Activated CD8-positive, alpha-beta T cell treated with anti-CD3 and anti-CD28 coated beads, Interleukin-2, amount 10 ng/mL, durations not matched to agents 7 days and 5 days (primary cell): ENCODE measurements around the gene OTOP3. TPM values are rescaled to one million over a fixed set of nuclear protein-coding genes. Genes with fewer than 3 reads are reported as not detected.

ENCODE experiments used
- ATAC-seq: fragments of 150-1000 bp; cut with Tn5 transposase; one replicate; pipeline ENCODE4 v1.10.0; 2021; ENCODE audit warnings: moderate library complexity
- CTCF ChIA-PET: fragments of 350-600 bp; sonication (Branson Sonifier 250); formaldehyde crosslinking; loops from one replicate; lab custom pipeline; 2021; ENCODE audit warnings: antibody characterized with exemption; lab: Charles Lee
- POLR2A ChIA-PET: fragments of 350-600 bp; sonication (Branson Sonifier 250); formaldehyde crosslinking; loops from one replicate; lab custom pipeline; 2021; ENCODE audit warnings: antibody characterized with exemption; lab: Charles Lee
- DNase-seq: peaks from one replicate; pipeline ENCODE4 v3.0.0-alpha.2; 2020
- H3K27ac Mint-ChIP-seq: one replicate; pipeline ENCODE4 v1.8.0; 2021; ENCODE audit warnings: mild to moderate bottlenecking, mixed read lengths
- H3K27me3 Mint-ChIP-seq: one replicate; pipeline ENCODE4 v1.8.0; 2021; ENCODE audit warnings: low read depth, mixed read lengths
- H3K36me3 Mint-ChIP-seq: one replicate; pipeline ENCODE4 v1.8.0; 2021; ENCODE audit warnings: low read depth, mixed read lengths
- H3K4me1 Mint-ChIP-seq: one replicate; pipeline ENCODE4 v1.8.0; 2021; ENCODE audit warnings: low read depth, mixed read lengths
- H3K4me3 Mint-ChIP-seq: one replicate; pipeline ENCODE4 v1.8.0; 2021; ENCODE audit warnings: mild to moderate bottlenecking, mixed read lengths
- H3K9me3 Mint-ChIP-seq: one replicate; pipeline ENCODE4 v1.8.0; 2022; ENCODE audit warnings: mixed read lengths; ENCODE audit not compliant: insufficient read depth
- total RNA-seq, 2 experiments: library from RNA; stranded (reverse); gene quantifications; one replicate each; pipeline ENCODE4 v1.2.3, GENCODE V29; 2021

The OTOP3 gene
- total RNA-seq, 2 experiments from 2014 or later = not detected

- CTCF ChIA-PET = interaction anchor here (0.6 to 2.6 kb wide), 3 partner anchors 10 to 22 kb away, joined by 3 to 9 read pairs (median 8); no protein-coding TSS in a partner anchor
- no peaks in the 10 kb centered on the region for H3K4me1 Mint-ChIP-seq
- H3K4me3 Mint-ChIP-seq = no peak overlapping the region
- no peaks in the 10 kb centered on the region for H3K36me3 Mint-ChIP-seq
- POLR2A ChIA-PET = no interaction called here
- H3K27ac Mint-ChIP-seq = no peak overlapping the region
- DNase-seq = no peak
- no peak for ATAC-seq
- peaks cover 10% of the 10 kb centered on the region for H3K27me3 Mint-ChIP-seq
- H3K9me3 Mint-ChIP-seq = no peaks in the 10 kb centered on the region
These were observed 10.9 kb downstream of the OTOP3 start for GRCh38 chr17:74946641-74947040.

- ChIA-PET CTCF (interaction anchor here (0.6 to 2.6 kb wide), 4 partner anchors 9 to 22 kb away, joined by 3 to 9 read pairs (median 6); no protein-coding TSS in a partner anchor), POLR2A (no interaction called here)
- Mint-ChIP-seq H3K27ac (no peak overlapping the region), H3K4me3 (no peak overlapping the region), H3K27me3 (peaks cover 7% of the 10 kb centered on the region), H3K4me1 (no peaks in the 10 kb centered on the region), H3K36me3 (no peaks in the 10 kb centered on the region), H3K9me3 (no peaks in the 10 kb centered on the region)
- DNase-seq (no peak), ATAC-seq (no peak)
These were observed 11.5 kb downstream of the OTOP3 start for GRCh38 chr17:74947041-74947754.

GRCh38 chr17:74949455-74950115 is 13.9 kb downstream of the OTOP3 start:
- Mint-ChIP-seq H3K27me3 (peaks cover 3% of the 10 kb centered on the region), H3K36me3 (no peaks in the 10 kb centered on the region), H3K4me3 (no peak overlapping the region), H3K27ac (no peak overlapping the region), H3K9me3 (no peaks in the 10 kb centered on the region), H3K4me1 (no peaks in the 10 kb centered on the region)
- no peak for DNase-seq
- CTCF ChIA-PET = interaction anchor here (4.9 kb wide), 1 partner anchor 12 kb away, joined by 31 read pairs; no protein-coding TSS in a partner anchor
- peak; percentile 8 for ATAC-seq
- POLR2A ChIA-PET = no interaction called here

- ATAC-seq (peak; percentile 20), DNase-seq (no peak)
- Mint-ChIP-seq H3K27me3 (peaks cover under 1% of the 10 kb centered on the region), H3K9me3 (no peaks in the 10 kb centered on the region), H3K36me3 (no peaks in the 10 kb centered on the region), H3K4me3 (no peak overlapping the region), H3K27ac (no peak overlapping the region), H3K4me1 (no peaks in the 10 kb centered on the region)
- CTCF ChIA-PET = interaction anchor here (4.9 kb wide), 1 partner anchor 11 kb away, joined by 31 read pairs; no protein-coding TSS in a partner anchor
- POLR2A ChIA-PET = no interaction called here
These were observed 14.5 kb downstream of the OTOP3 start for GRCh38 chr17:74950207-74950606.

- no peaks in the 10 kb centered on the region for H3K27me3 Mint-ChIP-seq
- no peak overlapping the region for H3K4me3 Mint-ChIP-seq
- ATAC-seq (no peak), DNase-seq (no peak)
- H3K9me3 Mint-ChIP-seq = no peaks in the 10 kb centered on the region
- H3K36me3 Mint-ChIP-seq = no peaks in the 10 kb centered on the region
- CTCF ChIA-PET = interaction anchor here (4.9 kb wide), 1 partner anchor 10 kb away, joined by 31 read pairs; no protein-coding TSS in a partner anchor
- POLR2A ChIA-PET = no interaction called here
- H3K27ac Mint-ChIP-seq = no peak overlapping the region
- no peaks in the 10 kb centered on the region for H3K4me1 Mint-ChIP-seq
These were observed 15.4 kb downstream of the OTOP3 start for GRCh38 chr17:74951065-74951464.

- ATAC-seq (no peak), DNase-seq (no peak)
- Mint-ChIP-seq H3K4me1 (no peaks in the 10 kb centered on the region), H3K4me3 (no peak overlapping the region), H3K27ac (no peak overlapping the region), H3K36me3 (no peaks in the 10 kb centered on the region), H3K9me3 (no peaks in the 10 kb centered on the region), H3K27me3 (no peaks in the 10 kb centered on the region)
- ChIA-PET CTCF (interaction anchor here (0.6 to 4.9 kb wide), 2 partner anchors 9 to 250 kb away, joined by 3 to 31 read pairs; no protein-coding TSS in a partner anchor), POLR2A (no interaction called here)
These were observed 16.2 kb downstream of the OTOP3 start for GRCh38 chr17:74951680-74952421.

- H3K27me3 Mint-ChIP-seq = no peaks in the 10 kb centered on the region
- DNase-seq (no peak), ATAC-seq (no peak)
- no peak overlapping the region for H3K27ac Mint-ChIP-seq
- H3K9me3 Mint-ChIP-seq = no peaks in the 10 kb centered on the region
- CTCF ChIA-PET = interaction anchor here (4.9 kb wide), 1 partner anchor 9 kb away, joined by 31 read pairs; no protein-coding TSS in a partner anchor
- H3K4me1 Mint-ChIP-seq = no peaks in the 10 kb centered on the region
- POLR2A ChIA-PET = no interaction called here
- no peak overlapping the region for H3K4me3 Mint-ChIP-seq
- H3K36me3 Mint-ChIP-seq = no peaks in the 10 kb centered on the region
These were observed 16.9 kb downstream of the OTOP3 start for GRCh38 chr17:74952431-74953133.

- no peak overlapping the region for H3K27ac Mint-ChIP-seq
- H3K9me3 Mint-ChIP-seq = no peaks in the 10 kb centered on the region
- no peak for ATAC-seq
- CTCF ChIA-PET = interaction anchor here (4.9 kb wide), 1 partner anchor 8 kb away, joined by 31 read pairs; no protein-coding TSS in a partner anchor
- H3K27me3 Mint-ChIP-seq = no peaks in the 10 kb centered on the region
- POLR2A ChIA-PET = interaction anchor here (0.9 kb wide), 1 partner anchor 35 kb away, joined by 3 read pairs; the partner anchor contains the start of gene CDR2L
- peaks cover 3% of the 10 kb centered on the region for H3K4me1 Mint-ChIP-seq
- no peak for DNase-seq
- no peaks in the 10 kb centered on the region for H3K36me3 Mint-ChIP-seq
- no peak overlapping the region for H3K4me3 Mint-ChIP-seq
These were observed 17.5 kb downstream of the OTOP3 start for GRCh38 chr17:74953134-74953687.

- Mint-ChIP-seq H3K27ac (no peak overlapping the region), H3K27me3 (no peaks in the 10 kb centered on the region), H3K9me3 (no peaks in the 10 kb centered on the region), H3K36me3 (no peaks in the 10 kb centered on the region), H3K4me1 (peaks cover 4% of the 10 kb centered on the region), H3K4me3 (no peak overlapping the region)
- DNase-seq (no peak), ATAC-seq (no peak)
- CTCF ChIA-PET = no interaction called here
- POLR2A ChIA-PET = no interaction called here
These were observed 18.4 kb downstream of the OTOP3 start for GRCh38 chr17:74954115-74954514.

GRCh38 chr17:74954665-74955421 is 19.1 kb downstream of the OTOP3 start:
- ATAC-seq (no peak), DNase-seq (no peak)
- no peaks in the 10 kb centered on the region for H3K27me3 Mint-ChIP-seq
- POLR2A ChIA-PET = no interaction called here
- H3K36me3 Mint-ChIP-seq = no peaks in the 10 kb centered on the region
- CTCF ChIA-PET = interaction anchor here (2.5 kb wide), 1 partner anchor 297 kb away, joined by 7 read pairs; no protein-coding TSS in a partner anchor
- H3K9me3 Mint-ChIP-seq = no peaks in the 10 kb centered on the region
- H3K27ac Mint-ChIP-seq = no peak overlapping the region
- H3K4me3 Mint-ChIP-seq = no peak overlapping the region
- peaks cover 4% of the 10 kb centered on the region for H3K4me1 Mint-ChIP-seq
